B cell (primary cell): Measurements from ENCODE around the gene CZIB. TPM values are rescaled to one million over a fixed set of nuclear protein-coding genes. Genes with fewer than 3 reads are reported as not detected.

Experiments used
- ATAC-seq: fragments of 200-7000 bp; cut with Tn5 transposase; one replicate; pipeline ENCODE4 v1.10.0; 2021; ENCODE audit warnings: low read depth, mild to moderate bottlenecking, moderate number of reproducible peaks, moderate library complexity
- CTCF ChIA-PET: fragments of 350-600 bp; sonication (Branson Sonifier 250); formaldehyde crosslinking; loops from one replicate; lab custom pipeline; 2021; ENCODE audit warnings: antibody characterized with exemption, inconsistent platforms; lab: Charles Lee
- POLR2A ChIA-PET: fragments of 350-600 bp; sonication (Branson Sonifier 250); formaldehyde crosslinking; loops from one replicate; lab custom pipeline; 2021; ENCODE audit warnings: antibody characterized with exemption; lab: Charles Lee
- DNase-seq: peaks from one replicate; pipeline ENCODE4 v3.0.0; 2013
- H2AFZ ChIP-seq: 2 replicates; pipeline ENCODE4 v1.6.1; 2012; ENCODE audit warnings: mild to moderate bottlenecking, low read depth, low read length; ENCODE audit not compliant: insufficient read depth, poor library complexity, severe bottlenecking
- H3K27ac ChIP-seq, 2 donors: 1 replicate in 1 of 2; 2 replicates in 1 of 2; pipeline ENCODE4 v1.5.1; 2012 to 2013; ENCODE audit warnings: low read length in 2 of 2, mild to moderate bottlenecking in 2 of 2, moderate library complexity in 1 of 2
- H3K27me3 ChIP-seq, 4 experiments: fragments of 200-600 bp in 1 of 4; sonication (generic) in 1 of 4; replicated peaks in 1 of 4; 1 replicate in 2 of 4; 2 replicates in 2 of 4; pipeline versions ENCODE4 v1.6.1 to v1.7.0; 2013 to 2016; ENCODE audit warnings: low read length in 3 of 4, mild to moderate bottlenecking in 2 of 4, mixed read lengths in 1 of 4, moderate library complexity in 1 of 4; ENCODE audit not compliant: insufficient read depth in 4 of 4, control insufficient read depth in 3 of 4; ENCODE audit errors: control extremely low read depth in 1 of 4
- H3K36me3 ChIP-seq, 2 experiments: replicated peaks in 1 of 2; 1 replicate in 1 of 2; 2 replicates in 1 of 2; pipeline versions ENCODE4 v1.6.1 to v1.7.1; 2013; ENCODE audit warnings: low read length in 1 of 2; ENCODE audit not compliant: insufficient read depth in 2 of 2, control insufficient read depth in 1 of 2; ENCODE audit errors: control extremely low read depth in 1 of 2, extremely low read depth in 1 of 2
- H3K4me1 ChIP-seq, 2 donors: fragments of 200-600 bp in 1 of 2; sonication (generic) in 1 of 2; 1 replicate in 1 of 2; 2 replicates in 1 of 2; pipeline versions ENCODE4 v1.5.1 to v1.6.1; 2013 to 2017; ENCODE audit warnings: low read length in 2 of 2; ENCODE audit not compliant: control insufficient read depth in 2 of 2, insufficient read depth in 2 of 2
- H3K4me2 ChIP-seq: replicated peaks from 2 replicates; pipeline ENCODE3; 2012; ENCODE audit warnings: mild to moderate bottlenecking, low read depth, low read length; ENCODE audit not compliant: poor library complexity, severe bottlenecking
- H3K4me3 ChIP-seq, 5 experiments: fragments of 200-600 bp in 1 of 5; sonication (generic) in 1 of 5; 1 replicate in 3 of 5; 2 replicates in 2 of 5; pipeline versions ENCODE4 v1.5.1 to v1.7.0; 2011 to 2016; ENCODE audit warnings: low read length in 4 of 5, mild to moderate bottlenecking in 4 of 5, low read depth in 2 of 5, control low read depth in 1 of 5, moderate library complexity in 1 of 5; ENCODE audit not compliant: insufficient read depth in 1 of 5; ENCODE audit errors: control extremely low read depth in 1 of 5, extremely low read depth in 1 of 5
- H3K79me2 ChIP-seq: fragments of 200-600 bp; sonication (generic); one replicate; pipeline ENCODE4 v1.6.0; 2016; ENCODE audit warnings: low read length; ENCODE audit not compliant: control insufficient read depth, insufficient read depth
- H3K9ac ChIP-seq: fragments of 200-600 bp; sonication (generic); 2 replicates; pipeline ENCODE4 v1.6.1; 2017; ENCODE audit warnings: mild to moderate bottlenecking, low read length, moderate library complexity
- H3K9me3 ChIP-seq, 3 donors: one replicate each; pipeline versions ENCODE4 v1.6.1 to v1.7.1; 2013; ENCODE audit warnings: low read length in 2 of 3; ENCODE audit not compliant: control insufficient read depth in 2 of 3, insufficient read depth in 1 of 3; ENCODE audit errors: control extremely low read depth in 1 of 3
- H4K20me1 ChIP-seq: 2 replicates; pipeline ENCODE4 v1.6.0; 2012; ENCODE audit warnings: mild to moderate bottlenecking, low read length; ENCODE audit not compliant: insufficient read depth, control insufficient read depth, poor library complexity, severe bottlenecking
- H3K27ac Mint-ChIP-seq: one replicate; pipeline ENCODE4 v1.8.0; 2021; ENCODE audit warnings: mixed read lengths
- H3K27me3 Mint-ChIP-seq: one replicate; pipeline ENCODE4 v1.8.0; 2021; ENCODE audit warnings: mixed read lengths
- H3K4me1 Mint-ChIP-seq: one replicate; pipeline ENCODE4 v1.8.0; 2021; ENCODE audit warnings: mixed read lengths
- H3K4me3 Mint-ChIP-seq: one replicate; pipeline ENCODE4 v1.8.0; 2021; ENCODE audit warnings: mixed read lengths
- H3K9me3 Mint-ChIP-seq: one replicate; pipeline ENCODE4 v1.8.0; 2022; ENCODE audit warnings: mixed read lengths; ENCODE audit not compliant: insufficient read depth
- EZH2 ChIP-seq: IDR thresholded peaks from 2 replicates; pipeline ENCODE4 v1.6.1; 2012; ENCODE audit warnings: borderline replicate concordance, low read depth, mild to moderate bottlenecking, moderate library complexity, low read length; ENCODE audit not compliant: insufficient read depth, poor library complexity, severe bottlenecking
- WGBS: methylation state at CpG from one replicate; pipeline ENCODE4 v1.1.5; 2013; ENCODE audit warnings: missing lambda C conversion rate; ENCODE audit not compliant: insufficient coverage; 5-methylcytosine and 5-hydroxymethylcytosine counted together
- intact Hi-C: fragments of 100-400 bp; cut with micrococcal nuclease; formaldehyde crosslinking; loops from one replicate; pipeline ENCODE4 v1.10.0; 2022
- polyA minus RNA-seq: library from RNA; depleted of rRNA, polyadenylated mRNA; stranded (reverse); fragments of >200 nt; gene quantifications from 2 replicates; pipeline ENCODE4 v1.2.3, GENCODE V29; 2012
- polyA plus RNA-seq: library from polyadenylated mRNA; depleted of rRNA; stranded (reverse); fragments of >200 nt; gene quantifications from 2 replicates; pipeline ENCODE4 v1.2.3, GENCODE V29; 2012
- total RNA-seq, 2 donors: library from RNA; stranded (reverse); fragments of 120-200 nt in 1 of 2; gene quantifications; 1 replicate in 1 of 2; 2 replicates in 1 of 2; pipeline versions ENCODE4 v1.2.3 to v1.2.4, GENCODE V29; 2013 to 2022
- TF ChIP-seq, protein P1 (sequence below): fragments of 200-600 bp; IDR thresholded peaks from one replicate; pipeline ENCODE4 v1.8.0; 2022; ENCODE audit warnings: antibody characterized with exemption, mild to moderate bottlenecking

Gene CZIB
- total RNA-seq (62.0 and 62.1 TPM in 2 replicates), polyA plus RNA-seq (47.9 and 51.8 TPM in 2 replicates), polyA minus RNA-seq (19.5 and 29.5 TPM in 2 replicates)
- 61.8 TPM for total RNA-seq (2013)

DNA sequence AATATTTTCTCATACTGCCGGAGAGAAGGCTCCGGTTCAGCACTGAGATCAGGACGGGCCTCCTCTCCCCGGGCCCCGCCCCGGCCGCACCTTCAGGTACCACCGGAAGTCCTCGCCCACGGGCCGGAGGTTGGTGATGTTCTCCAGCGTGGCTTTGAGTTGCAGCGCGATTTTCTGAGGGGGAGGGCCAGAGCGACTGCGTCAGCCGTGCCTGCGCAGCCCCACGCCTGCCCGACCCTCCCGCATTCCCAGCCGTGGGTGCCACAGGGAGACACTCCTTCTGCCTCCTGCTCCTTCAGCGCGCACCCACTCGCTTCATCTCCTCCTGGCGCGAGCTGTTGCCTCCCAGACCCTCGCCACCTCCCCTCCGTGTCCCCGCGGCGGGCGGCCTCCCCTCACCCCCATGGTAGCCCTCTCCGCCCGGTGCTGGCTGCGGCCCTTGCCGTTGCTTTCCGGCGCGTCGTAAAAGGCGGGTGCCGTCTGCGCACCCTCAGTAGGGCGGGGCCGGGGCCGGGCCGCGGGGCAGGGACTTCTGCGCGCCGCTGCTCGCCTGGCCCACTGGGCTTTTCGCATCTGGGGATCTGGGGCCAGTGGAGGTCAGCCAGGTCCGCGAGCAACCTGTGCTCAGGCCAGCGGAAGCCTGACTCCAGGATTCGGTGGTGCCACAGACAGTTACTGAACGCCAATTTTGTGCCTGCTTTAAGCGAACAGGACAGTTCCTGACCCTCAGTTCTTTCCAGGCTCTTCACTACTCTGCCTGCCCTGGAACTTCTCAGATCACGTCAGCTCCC, at the start of gene CZIB:
Gene CZIB (minus strand): TSS at position 464 of the 791 bp plus-strand sequence. CDS start 59 bp downstream, at position 405.
- H3K4me3 ChIP-seq: peak within 1 kb of the TSS; percentile 43 to 91 (median 66)
- POLR2A ChIA-PET: interaction anchor here (1.7 kb wide), 1 partner anchor 18 kb away, joined by 4 read pairs; the partner anchor contains the start of gene MAGOH
- DNase-seq (peak; percentile 96), ATAC-seq (peak; percentile 92)
- H3K27ac Mint-ChIP-seq: peak within 1 kb of the TSS; percentile 99
- H3K36me3 ChIP-seq: peaks cover 0 to 8% of the 10 kb centered on the region in 2 experiments
- no peaks in the 10 kb centered on the region for H3K27me3 Mint-ChIP-seq
- WGBS: under 1% methylated on average over 60 of the region's 61 CpGs
- intact Hi-C loops: loop anchor here (1.0 to 5.0 kb wide), 4 partner anchors 18 to 617 kb away; partner anchors contain the start of genes CPT2, MAGOH and NDC1
- TF ChIP-seq, protein P1, sequence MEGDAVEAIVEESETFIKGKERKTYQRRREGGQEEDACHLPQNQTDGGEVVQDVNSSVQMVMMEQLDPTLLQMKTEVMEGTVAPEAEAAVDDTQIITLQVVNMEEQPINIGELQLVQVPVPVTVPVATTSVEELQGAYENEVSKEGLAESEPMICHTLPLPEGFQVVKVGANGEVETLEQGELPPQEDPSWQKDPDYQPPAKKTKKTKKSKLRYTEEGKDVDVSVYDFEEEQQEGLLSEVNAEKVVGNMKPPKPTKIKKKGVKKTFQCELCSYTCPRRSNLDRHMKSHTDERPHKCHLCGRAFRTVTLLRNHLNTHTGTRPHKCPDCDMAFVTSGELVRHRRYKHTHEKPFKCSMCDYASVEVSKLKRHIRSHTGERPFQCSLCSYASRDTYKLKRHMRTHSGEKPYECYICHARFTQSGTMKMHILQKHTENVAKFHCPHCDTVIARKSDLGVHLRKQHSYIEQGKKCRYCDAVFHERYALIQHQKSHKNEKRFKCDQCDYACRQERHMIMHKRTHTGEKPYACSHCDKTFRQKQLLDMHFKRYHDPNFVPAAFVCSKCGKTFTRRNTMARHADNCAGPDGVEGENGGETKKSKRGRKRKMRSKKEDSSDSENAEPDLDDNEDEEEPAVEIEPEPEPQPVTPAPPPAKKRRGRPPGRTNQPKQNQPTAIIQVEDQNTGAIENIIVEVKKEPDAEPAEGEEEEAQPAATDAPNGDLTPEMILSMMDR: no peak
- TF ChIP-seq EZH2: no peak
- peak within 1 kb of the TSS; percentile 94 for H3K9ac ChIP-seq
- H3K79me2 ChIP-seq: peaks cover 23% of the 10 kb centered on the region
- CTCF ChIA-PET: no interaction called here
- peaks cover 13 to 17% of the 10 kb centered on the region in 2 donors for H3K4me1 ChIP-seq
- H4K20me1 ChIP-seq: no peaks in the 10 kb centered on the region
- H3K9me3 ChIP-seq: no peaks in the 10 kb centered on the region
- H3K4me1 Mint-ChIP-seq: peaks cover 20% of the 10 kb centered on the region
- H2AFZ ChIP-seq: peak within 1 kb of the TSS; percentile 95
- peak within 1 kb of the TSS; percentile 97 for H3K4me3 Mint-ChIP-seq
- H3K9me3 Mint-ChIP-seq: no peaks in the 10 kb centered on the region
- H3K4me2 ChIP-seq: peak within 1 kb of the TSS; percentile 81
- H3K27me3 ChIP-seq: no peaks in the 10 kb centered on the region
- peak within 1 kb of the TSS; percentile 85 to 87 for H3K27ac ChIP-seq

DNA sequence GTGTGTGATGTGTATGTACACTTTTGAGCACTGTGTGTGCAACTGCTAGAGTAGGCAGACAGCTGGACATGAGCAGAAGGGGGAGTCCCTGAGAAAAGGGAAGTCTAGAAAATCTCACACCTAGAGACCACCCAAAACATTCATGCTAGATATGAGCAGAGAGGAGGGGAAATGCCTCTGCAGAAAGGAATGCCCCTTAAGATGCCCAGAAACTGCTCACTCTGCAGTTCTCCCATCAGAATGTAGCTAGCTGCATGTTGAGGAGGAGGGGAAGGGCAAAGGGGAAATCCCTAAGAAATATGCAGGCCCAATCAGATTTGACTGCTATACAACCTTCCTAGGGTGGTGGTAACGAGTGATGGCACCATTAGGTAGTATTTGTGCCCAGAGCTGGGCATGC, 49.7 kb upstream of the CZIB start:
- Mint-ChIP-seq H3K4me3 (no peak overlapping the region), H3K27me3 (no peaks in the 10 kb centered on the region), H3K9me3 (no peaks in the 10 kb centered on the region), H3K4me1 (peaks cover 8% of the 10 kb centered on the region), H3K27ac (peak overlapping the region; percentile 32)
- Histone ChIP-seq H3K27me3 (no peaks in the 10 kb centered on the region), H3K79me2 (no peaks in the 10 kb centered on the region), H3K9me3 (no peaks in the 10 kb centered on the region), H3K36me3 (no peaks in the 10 kb centered on the region), H3K4me3 (no peak overlapping the region), H3K9ac (no peak overlapping the region), H4K20me1 (no peaks in the 10 kb centered on the region), H3K4me2 (peak overlapping the region; percentile 4), H3K4me1 (peaks cover 0 to 10% of the 10 kb centered on the region in 2 donors), H2AFZ (no peak overlapping the region), H3K27ac (no peak overlapping the region)
- POLR2A ChIA-PET: no interaction called here
- DNase-seq (no peak), ATAC-seq (peak; percentile 43)
- intact Hi-C loops: no loop called here
- CTCF ChIA-PET: interaction anchor here (0.7 to 1.2 kb wide), 2 partner anchors 8 to 123 kb away, joined by 3 to 6 read pairs; no protein-coding TSS in a partner anchor
- TF ChIP-seq, protein P1: no peak
- no peak for TF ChIP-seq EZH2
- no CpG with 5 or more reads among the region's 1 CpG for WGBS
